H7 (cell line): Measurements from ENCODE around the gene SMARCD1. TPM values are rescaled to one million over a fixed set of nuclear protein-coding genes. Genes with fewer than 3 reads are reported as not detected.
"Not testable (repeated sequence)": the region's sequence is repeated elsewhere in the genome, so short reads cannot be mapped to it uniquely, and the experiment has no call there.

Experiments used
- DNase-seq: peaks from one replicate; pipeline ENCODE4 v3.0.0; 2012
- H3K27me3 ChIP-seq: 2 replicates; pipeline ENCODE4 v1.6.0; 2011; ENCODE audit warnings: mild to moderate bottlenecking, low read length; ENCODE audit not compliant: control insufficient read depth, insufficient read depth
- H3K36me3 ChIP-seq: replicated peaks from 2 replicates; pipeline ENCODE4 v1.5.1; 2011; ENCODE audit warnings: low read length; ENCODE audit not compliant: control insufficient read depth, insufficient read depth
- H3K4me3 ChIP-seq: 2 replicates; pipeline ENCODE4 v1.5.1; 2011; ENCODE audit warnings: low read depth, mild to moderate bottlenecking, control low read depth, low read length, moderate library complexity; ENCODE audit not compliant: insufficient read depth
- total RNA-seq: library from RNA; depleted of rRNA; stranded (reverse); fragments of >200 nt; shearing (Covaris generic); gene quantifications from 2 replicates; pipeline ENCODE4 v1.2.3, GENCODE V29; 2014

Gene SMARCD1
- total RNA-seq, 1 experiment from 2014 or later: 182 TPM

- Histone ChIP-seq H3K36me3 (no peaks in the 10 kb centered on the region), H3K27me3 (no peaks in the 10 kb centered on the region), H3K4me3 (peak overlapping the region; percentile 99)
- DNase-seq: no peak
Observed at GRCh38 chr12:50112456-50113218, 27.5 kb downstream of the SMARCD1 start.

- H3K36me3 ChIP-seq: no peaks in the 10 kb centered on the region; the same call in 1 of the 2 replicates
- DNase-seq: no peak
- H3K27me3 ChIP-seq: no peaks in the 10 kb centered on the region
- H3K4me3 ChIP-seq: no peak overlapping the region
Observed at GRCh38 chr12:50117057-50117622, 32.0 kb downstream of the SMARCD1 start.

DNA sequence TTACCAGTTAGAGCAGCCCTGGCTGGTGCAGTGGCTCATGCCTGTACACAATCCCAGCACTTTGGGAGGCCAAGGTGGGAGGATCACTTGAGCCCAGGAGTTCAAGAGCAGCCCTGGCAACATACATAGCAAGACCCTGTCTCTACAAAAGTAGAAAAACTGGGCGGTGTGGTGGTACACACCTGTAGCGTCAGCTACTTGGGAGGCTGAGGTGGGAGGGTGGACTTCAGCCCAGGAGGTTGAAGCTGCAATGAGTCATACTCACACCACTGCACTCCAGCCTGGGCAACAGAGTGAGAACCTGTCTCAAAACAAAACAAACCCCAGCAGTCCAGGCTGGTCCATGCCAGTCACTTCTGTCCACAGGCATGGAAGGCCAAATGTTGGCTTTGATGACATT lies 34.2 kb downstream of the SMARCD1 start:
- H3K4me3 ChIP-seq: no peak overlapping the region
- no peaks in the 10 kb centered on the region for H3K27me3 ChIP-seq
- H3K36me3 ChIP-seq: no peaks in the 10 kb centered on the region; the same call in none of the 2 replicates
- no peak for DNase-seq

DNA sequence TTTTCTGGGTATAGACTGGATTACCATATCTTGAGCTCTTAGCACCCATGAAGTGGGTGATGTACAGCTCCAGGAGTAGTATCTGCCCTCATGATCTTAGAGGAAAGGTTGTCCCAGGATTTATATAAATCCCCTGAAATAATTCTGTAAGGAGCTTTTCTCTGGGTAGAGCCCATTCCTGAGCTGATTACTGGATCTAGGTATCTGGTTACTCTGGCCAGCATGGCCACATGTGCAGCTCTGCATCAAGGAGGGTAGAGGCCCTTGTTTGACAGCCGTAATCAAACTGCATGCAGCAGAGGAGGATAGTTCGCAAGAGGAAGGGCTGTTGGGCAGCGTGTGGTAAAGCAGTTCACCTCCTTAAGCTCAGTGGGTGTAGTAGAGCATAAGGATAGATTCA lies 35.4 kb downstream of the SMARCD1 start:
- no peak for DNase-seq
- no peaks in the 10 kb centered on the region; the same call in none of the 2 replicates for H3K36me3 ChIP-seq
- no peak overlapping the region for H3K4me3 ChIP-seq
- H3K27me3 ChIP-seq: no peaks in the 10 kb centered on the region

GRCh38 chr12:50120953-50121352 lies 35.8 kb downstream of the SMARCD1 start:
- no peaks in the 10 kb centered on the region; the same call in none of the 2 replicates for H3K36me3 ChIP-seq
- no peaks in the 10 kb centered on the region for H3K27me3 ChIP-seq
- DNase-seq: no peak
- H3K4me3 ChIP-seq: no peak overlapping the region

DNA sequence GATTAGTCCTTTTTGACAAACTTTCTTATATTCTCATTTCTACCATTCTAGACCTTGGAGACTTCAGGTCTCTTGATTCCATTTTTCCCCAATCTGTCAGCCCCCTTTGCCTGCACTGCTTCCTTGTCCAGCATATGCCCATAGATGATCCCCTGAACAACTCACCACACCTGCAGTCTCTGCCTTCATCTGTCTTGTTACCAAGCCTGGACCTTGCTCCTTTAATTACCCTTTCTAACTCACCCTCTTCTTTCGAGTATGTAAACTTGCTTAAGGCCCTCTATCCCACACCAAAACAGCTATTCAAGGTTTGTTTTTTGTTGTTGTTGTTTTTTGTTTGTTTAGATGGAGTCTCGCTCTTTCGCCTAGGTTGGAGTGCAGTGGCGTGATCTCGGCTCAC lies 36.5 kb downstream of the SMARCD1 start:
- no peaks in the 10 kb centered on the region for H3K27me3 ChIP-seq
- no peak overlapping the region for H3K4me3 ChIP-seq
- no peaks in the 10 kb centered on the region; the same call in none of the 2 replicates for H3K36me3 ChIP-seq
- DNase-seq: no peak

- no peak overlapping the region for H3K4me3 ChIP-seq
- H3K36me3 ChIP-seq: no peaks in the 10 kb centered on the region; the same call in none of the 2 replicates
- no peak for DNase-seq
- H3K27me3 ChIP-seq: no peaks in the 10 kb centered on the region
Observed at GRCh38 chr12:50123203-50123602, 38.1 kb downstream of the SMARCD1 start.

DNA sequence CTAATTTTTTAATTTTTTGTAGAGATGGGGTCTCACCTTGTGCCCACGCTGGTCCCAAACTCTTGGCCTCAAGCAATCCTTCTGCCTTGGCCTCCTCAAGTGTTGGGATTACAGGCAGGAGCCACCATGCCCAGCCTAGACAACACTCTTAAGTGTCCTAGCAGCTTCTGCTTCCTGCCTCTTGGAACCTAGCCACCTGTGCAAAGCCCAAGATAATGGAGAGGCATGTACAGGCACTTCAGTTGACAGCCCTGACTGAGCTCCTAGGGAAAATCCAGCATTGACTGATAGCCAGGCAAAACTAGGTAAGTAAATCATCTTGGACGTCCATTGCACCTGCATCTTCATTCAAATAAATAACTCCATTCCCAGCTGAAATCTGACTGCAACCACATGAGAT lies 42.4 kb downstream of the SMARCD1 start:
- H3K36me3 ChIP-seq: peaks cover 16% of the 10 kb centered on the region
- no peak for DNase-seq
- H3K27me3 ChIP-seq: no peaks in the 10 kb centered on the region
- H3K4me3 ChIP-seq: no peak overlapping the region

DNA sequence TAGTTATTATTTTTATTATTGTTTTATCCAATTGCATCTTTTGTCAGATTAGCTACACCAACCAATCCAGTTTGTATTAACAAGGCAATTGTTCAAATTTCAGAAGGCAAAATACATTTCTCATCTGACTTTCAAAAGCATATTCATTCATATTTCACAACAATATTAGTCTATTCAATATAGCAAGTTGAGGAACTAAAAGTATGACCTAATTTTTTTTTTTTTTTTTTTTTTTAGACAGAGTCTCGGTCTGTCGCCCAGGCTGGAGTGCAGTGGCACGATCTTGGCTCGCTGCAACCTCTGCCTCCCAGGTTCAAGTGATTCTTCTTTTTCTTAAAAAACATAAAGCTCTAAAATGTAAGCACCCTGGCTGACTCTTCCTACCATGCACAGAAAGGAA lies 44.1 kb downstream of the SMARCD1 start:
- Histone ChIP-seq H3K27me3 (no peaks in the 10 kb centered on the region), H3K36me3 (peaks cover 26% of the 10 kb centered on the region), H3K4me3 (no peak overlapping the region)
- no peak for DNase-seq

- H3K27me3 ChIP-seq: no peaks in the 10 kb centered on the region
- H3K36me3 ChIP-seq: peaks cover 40% of the 10 kb centered on the region
- peak; percentile 47 for DNase-seq
- H3K4me3 ChIP-seq: no peak overlapping the region
Observed at GRCh38 chr12:50132505-50133135, 47.5 kb downstream of the SMARCD1 start.

DNA sequence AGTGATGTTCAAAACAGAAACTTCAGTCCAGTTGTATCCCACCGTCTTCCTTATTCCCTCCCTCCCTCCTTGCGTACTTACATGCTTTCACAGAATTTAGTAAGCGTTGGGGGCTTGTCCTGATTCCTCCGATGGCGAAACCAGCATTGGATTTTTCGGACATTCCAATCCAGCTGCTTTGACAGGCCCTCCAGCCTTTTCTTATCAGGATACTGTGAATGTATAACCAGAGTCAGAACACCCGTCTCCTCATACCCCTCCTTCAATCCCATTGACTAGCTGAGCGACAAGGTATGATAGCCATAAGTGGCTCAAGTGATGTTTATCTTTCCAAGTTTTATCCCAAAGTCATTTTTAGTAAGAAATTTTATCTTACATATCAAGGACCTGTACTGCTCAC lies 57.9 kb downstream of the SMARCD1 start:
- Histone ChIP-seq H3K36me3 (peaks cover 8% of the 10 kb centered on the region), H3K4me3 (no peak overlapping the region), H3K27me3 (no peaks in the 10 kb centered on the region)
- DNase-seq: no peak

GRCh38 chr12:50145439-50145838 lies 60.3 kb downstream of the SMARCD1 start:
- H3K27me3 ChIP-seq: no peaks in the 10 kb centered on the region
- H3K4me3 ChIP-seq: no peak overlapping the region
- no peak for DNase-seq
- peaks cover 3% of the 10 kb centered on the region for H3K36me3 ChIP-seq

GRCh38 chr12:50147281-50147680 lies 62.1 kb downstream of the SMARCD1 start:
- DNase-seq: no peak
- no peak overlapping the region for H3K4me3 ChIP-seq
- H3K27me3 ChIP-seq: no peaks in the 10 kb centered on the region
- H3K36me3 ChIP-seq: no peaks in the 10 kb centered on the region; the same call in 1 of the 2 replicates

DNA sequence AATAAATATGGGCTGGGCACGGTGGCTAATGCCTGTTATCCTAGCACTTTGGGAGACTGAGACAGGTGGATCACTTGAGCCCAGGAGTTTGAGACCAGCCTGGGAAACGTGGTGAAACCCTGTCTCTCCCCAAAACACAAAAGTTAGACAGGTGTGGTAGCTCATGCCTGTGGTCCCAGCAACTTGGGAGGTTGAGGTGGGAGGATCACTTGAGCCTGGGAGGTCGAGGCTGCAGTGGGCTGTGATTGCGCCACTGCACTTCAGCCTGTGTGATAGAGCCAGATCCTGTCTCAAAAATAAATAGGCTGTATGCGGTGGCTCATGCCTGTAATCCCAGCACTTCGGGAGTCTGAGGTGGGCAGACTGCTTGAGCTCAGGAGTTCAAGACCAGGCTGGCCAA lies 62.9 kb downstream of the SMARCD1 start:
- not testable (repeated sequence) for DNase-seq, H3K4me3 ChIP-seq, H3K36me3 ChIP-seq, H3K27me3 ChIP-seq

DNA sequence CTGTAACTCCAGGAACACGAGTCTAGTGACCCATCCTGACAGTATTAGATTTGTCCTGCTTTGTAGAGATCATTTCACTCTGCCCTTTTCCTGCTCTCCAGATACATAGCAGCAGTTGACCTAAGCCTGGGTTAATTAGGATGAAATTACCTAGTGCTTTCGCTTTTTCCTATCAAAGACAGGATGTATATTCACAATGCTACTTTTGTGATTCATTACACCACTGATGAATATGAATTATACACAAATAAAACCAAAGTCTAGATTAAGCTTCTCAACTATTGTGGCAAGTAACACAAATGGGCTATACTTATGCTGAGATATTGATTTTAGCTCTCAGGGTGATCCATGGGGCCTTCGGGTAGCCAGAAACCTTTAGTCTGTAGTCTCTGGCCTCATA lies 64.2 kb downstream of the SMARCD1 start:
- no peaks in the 10 kb centered on the region; the same call in 1 of the 2 replicates for H3K36me3 ChIP-seq
- no peaks in the 10 kb centered on the region for H3K27me3 ChIP-seq
- H3K4me3 ChIP-seq: no peak overlapping the region
- DNase-seq: no peak
